Endothelial cell of umbilical vein (primary cell): ENCODE measurements around the gene CNIH1. TPM values are rescaled to one million over a fixed set of nuclear protein-coding genes. Genes with fewer than 3 reads are reported as not detected.

Source experiments
- BruUV-seq: library from RNA; stranded (reverse); fragments of 400-500 nt; replicated peaks from 2 replicates; lab custom pipeline; 2021; lab: Mats Ljungman, UMichigan
- CTCF ChIA-PET: fragments of 300-600, 350-600 bp; sonication (Branson Sonifier 250); formaldehyde crosslinking; loops from one replicate; lab custom pipeline; 2021; ENCODE audit warnings: antibody characterized with exemption, inconsistent platforms; lab: Charles Lee
- POLR2A ChIA-PET: fragments of 300-600, 350-600 bp; sonication (Branson Sonifier 250); formaldehyde crosslinking; loops from one replicate; lab custom pipeline; 2021; ENCODE audit warnings: antibody characterized with exemption, inconsistent platforms; lab: Charles Lee
- DNase-seq: peaks from one replicate; pipeline ENCODE4 v3.0.0-alpha.2; 2011; ENCODE audit warnings: low read depth, low spot score
- FAIRE-seq: peaks from 2 replicates; lab custom pipeline; 2011; peaks lifted over from hg19 to GRCh38; lab: Jason Lieb, UNC
- H2AFZ ChIP-seq: 2 replicates; pipeline ENCODE4 v1.6.0; 2012; ENCODE audit warnings: low read depth, low read length, control low read depth, inconsistent platforms
- H3K27ac ChIP-seq: 2 replicates; pipeline ENCODE4 v1.5.1; 2011; ENCODE audit warnings: low read depth, mild to moderate bottlenecking, control low read depth, low read length, moderate library complexity; ENCODE audit not compliant: insufficient read depth
- H3K27me3 ChIP-seq, 2 experiments: 2 replicates each; pipeline versions ENCODE4 v1.6.0 to v1.6.1; 2011; ENCODE audit warnings: low read length in 2 of 2, mixed read lengths in 1 of 2; ENCODE audit not compliant: control insufficient read depth in 2 of 2, insufficient read depth in 2 of 2
- H3K36me3 ChIP-seq, 2 experiments: 2 replicates in 1 of 2; 3 replicates in 1 of 2; pipeline ENCODE4 v1.5.1; 2011; ENCODE audit warnings: low read length in 2 of 2, mild to moderate bottlenecking in 1 of 2, moderate library complexity in 1 of 2; ENCODE audit not compliant: control insufficient read depth in 2 of 2, insufficient read depth in 2 of 2; ENCODE audit errors: extremely low read depth in 1 of 2
- H3K4me1 ChIP-seq: 3 replicates; pipeline ENCODE4 v1.5.1; 2011; ENCODE audit warnings: mild to moderate bottlenecking, low read length; ENCODE audit not compliant: control insufficient read depth, insufficient read depth; ENCODE audit errors: extremely low read depth
- H3K4me2 ChIP-seq: 2 replicates; pipeline ENCODE4 v1.6.1; 2011; ENCODE audit warnings: low read length, control low read depth, mixed read lengths; ENCODE audit not compliant: insufficient read depth
- H3K4me3 ChIP-seq, 3 experiments: fragments of 200-600 bp in 1 of 3; sonication (generic), shearing (Covaris generic) in 1 of 3; replicated peaks in 1 of 3; 2 replicates each; pipeline ENCODE4 v1.5.1; 2011 to 2016; ENCODE audit warnings: control low read depth in 3 of 3, low read length in 3 of 3, mild to moderate bottlenecking in 2 of 3, inconsistent platforms in 1 of 3, low read depth in 1 of 3, moderate library complexity in 1 of 3; ENCODE audit not compliant: insufficient read depth in 1 of 3
- H3K79me2 ChIP-seq: 2 replicates; pipeline ENCODE4 v1.6.0; 2012; ENCODE audit warnings: low read length, inconsistent platforms; ENCODE audit not compliant: control insufficient read depth, insufficient read depth
- H3K9ac ChIP-seq: replicated peaks from 2 replicates; pipeline ENCODE3; 2011; ENCODE audit warnings: low read length, control low read depth; ENCODE audit not compliant: insufficient read depth; ENCODE audit errors: extremely low read depth
- H3K9me1 ChIP-seq: replicated peaks from 3 replicates; pipeline ENCODE4 v1.6.0; 2011; ENCODE audit warnings: mild to moderate bottlenecking, low read length; ENCODE audit not compliant: control insufficient read depth, insufficient read depth; ENCODE audit errors: extremely low read depth
- H3K9me3 ChIP-seq: replicated peaks from 2 replicates; pipeline ENCODE4 v1.5.1; 2012; ENCODE audit warnings: low read length, inconsistent platforms; ENCODE audit not compliant: control insufficient read depth, insufficient read depth
- H4K20me1 ChIP-seq: replicated peaks from 2 replicates; pipeline ENCODE3; 2011; ENCODE audit warnings: mild to moderate bottlenecking, low read length; ENCODE audit not compliant: control insufficient read depth, insufficient read depth; ENCODE audit errors: extremely low read depth
- CTCF ChIP-seq, 2 donors: IDR thresholded peaks; 1 replicate in 1 of 2; 2 replicates in 1 of 2; pipeline ENCODE4 v1.5.1; 2011; ENCODE audit warnings: low read length in 2 of 2, mild to moderate bottlenecking in 2 of 2, moderate library complexity in 2 of 2, control low read depth in 1 of 2, inconsistent platforms in 1 of 2, low read depth in 1 of 2; ENCODE audit not compliant: insufficient read depth in 1 of 2; ENCODE audit errors: extremely low read depth in 1 of 2
- EZH2 ChIP-seq: IDR thresholded peaks from 2 replicates; pipeline ENCODE4 v1.6.1; 2012; ENCODE audit warnings: borderline replicate concordance, low read depth, mild to moderate bottlenecking, moderate library complexity, low read length, inconsistent platforms; ENCODE audit not compliant: severe bottlenecking
- FOS ChIP-seq: IDR thresholded peaks from 2 replicates; pipeline ENCODE4 v1.6.1; 2011; ENCODE audit warnings: mild to moderate bottlenecking, low read length, moderate library complexity, borderline replicate concordance; ENCODE audit not compliant: insufficient read depth
- GATA2 ChIP-seq: IDR thresholded peaks from 2 replicates; pipeline ENCODE4 v1.7.0; 2011; ENCODE audit warnings: low read depth, mild to moderate bottlenecking, moderate library complexity, mixed read lengths, low read length; ENCODE audit not compliant: insufficient read length, insufficient read depth
- JUN ChIP-seq: IDR thresholded peaks from 2 replicates; pipeline ENCODE4 v1.6.1; 2011; ENCODE audit warnings: borderline replicate concordance, low read depth; ENCODE audit not compliant: insufficient read length, insufficient read depth
- MAX ChIP-seq: IDR thresholded peaks from 2 replicates; pipeline ENCODE4 v1.6.1; 2011; ENCODE audit not compliant: insufficient read depth, insufficient read length
- MYC ChIP-seq: IDR thresholded peaks from one replicate; pipeline ENCODE4 v1.6.1; 2011; ENCODE audit warnings: mild to moderate bottlenecking, low read depth, low read length
- POLR2A ChIP-seq: IDR thresholded peaks from 2 replicates; pipeline ENCODE4 v1.6.1; 2012; ENCODE audit warnings: low read depth, mild to moderate bottlenecking, control low read depth, low read length
- POLR2AphosphoS5 ChIP-seq: IDR thresholded peaks from 2 replicates; pipeline ENCODE4 v1.6.1; 2012; ENCODE audit warnings: low read depth, mild to moderate bottlenecking, control low read depth, low read length, moderate library complexity; ENCODE audit not compliant: insufficient read depth
- dilution Hi-C: fragments of 300-500 bp; cut with MboI; formaldehyde crosslinking; loops from one replicate; pipeline ENCODE4 v1.15.0; 2019; ENCODE audit warnings: low sequenced_read_pairs; ENCODE audit not compliant: extremely low pct_ligation_motif_present
- intact Hi-C: fragments of 100-400 bp; cut with micrococcal nuclease; formaldehyde crosslinking; loops from one replicate; pipeline ENCODE4 v1.10.0; 2022
- polyA plus RNA-seq, 4 experiments: library from polyadenylated mRNA; depleted of rRNA in 3 of 4; stranded (reverse) in 3 of 4; unstranded in 1 of 4; fragments of >200 nt; gene quantifications; 2 replicates each; pipeline versions ENCODE4 v1.2.1 to v1.2.3, GENCODE V29; 2011 to 2012; ENCODE audit warnings: missing spikeins in 1 of 4
- total RNA-seq: library from RNA; stranded (reverse); gene quantifications from 2 replicates; pipeline ENCODE4 v1.2.3, GENCODE V29; 2021

CNIH1 gene
- total and polyA plus RNA-seq, 2 donors (not counting 3 experiments of a cell fraction or from before 2014, with no cell fraction given): 125 to 328 TPM

GRCh38 chr14:54453252-54453651, 12.1 kb upstream of the CNIH1 start:
- Histone ChIP-seq H3K79me2 (no peaks in the 10 kb centered on the region), H4K20me1 (no peaks in the 10 kb centered on the region), H3K4me3 (no peak overlapping the region), H3K9me3 (no peaks in the 10 kb centered on the region), H3K9me1 (no peaks in the 10 kb centered on the region), H2AFZ (no peak overlapping the region), H3K27me3 (peaks cover 16 to 29% of the 10 kb centered on the region in 2 experiments), H3K36me3 (no peaks in the 10 kb centered on the region), H3K9ac (no peak overlapping the region), H3K4me2 (no peak overlapping the region), H3K27ac (no peak overlapping the region), H3K4me1 (no peaks in the 10 kb centered on the region)
- FAIRE-seq (no peak), DNase-seq (no peak)
- BruUV-seq: no TSS peak
- POLR2A ChIA-PET: no interaction called here
- CTCF ChIA-PET: no interaction called here
- intact Hi-C loops: no loop called here
- dilution Hi-C loops: no loop called here
- TF ChIP-seq MAX: no peak
- TF ChIP-seq CTCF (IDR thresholded peaks at IDR 0.05; ENCODE audit: extremely low read depth in 1 of 2, insufficient read depth in 1 of 2, low read depth in 1 of 2, low read length in 2 of 2): no peak
- TF ChIP-seq FOS: no peak
- TF ChIP-seq POLR2A: no peak
- no peak for TF ChIP-seq MYC
- no peak for TF ChIP-seq JUN
- no peak for TF ChIP-seq EZH2
- TF ChIP-seq POLR2AphosphoS5: no peak
- no peak for TF ChIP-seq GATA2
